K562 (cell line): Measurements from ENCODE around the gene PGLYRP4. TPM values are rescaled to one million over a fixed set of nuclear protein-coding genes. Genes with fewer than 3 reads are reported as not detected.

Experiments used
- ATAC-seq: fragments of 200-7000 bp; cut with Tn5 transposase; 3 replicates; pipeline ENCODE4 v1.9.1; 2020; ENCODE audit warnings: moderate library complexity
- BruUV-seq: library from RNA; stranded (reverse); fragments of 400-500 nt; replicated peaks from 2 replicates; lab custom pipeline; 2021; lab: Mats Ljungman, UMichigan
- CTCF ChIA-PET: fragments of 300-600 bp; formaldehyde crosslinking; extraction: SDS; loops from one replicate; lab custom pipeline; 2021; ENCODE audit warnings: low intra/inter-chr PET ratio; lab: Yijun Ruan, JAX
- POLR2A ChIA-PET: fragments of 300-600, 350-650 bp; sonication (Branson Sonifier 250); formaldehyde crosslinking; extraction: SDS; loops from one replicate; lab custom pipeline; 2021; ENCODE audit warnings: antibody characterized with exemption, inconsistent platforms; lab: Yijun Ruan, JAX
- DNase-seq, 4 experiments: peaks; one replicate each; pipeline versions ENCODE4 v3.0.0 to v3.0.0-alpha.2; 2011 to 2018; ENCODE audit warnings: low spot score in 3 of 4, mixed read lengths in 3 of 4; ENCODE audit errors: extremely low read depth in 1 of 4
- FAIRE-seq: peaks from 2 replicates; lab custom pipeline; 2011; peaks lifted over from hg19 to GRCh38; lab: Jason Lieb, UNC
- H2AFZ ChIP-seq: 2 replicates; pipeline ENCODE4 v1.6.0; 2011; ENCODE audit warnings: low read depth, low read length, control low read depth, inconsistent platforms
- H3K27ac ChIP-seq: fragments of 200-600 bp; 3 replicates; pipeline ENCODE4 v1.8.0; 2011; ENCODE audit warnings: low read depth, mild to moderate bottlenecking, control low read depth, inconsistent platforms, low read length, moderate library complexity, mixed read lengths; ENCODE audit errors: extremely low read depth
- H3K27me3 ChIP-seq, 2 experiments: fragments of 300-600 bp in 1 of 2; 2 replicates in 1 of 2; 3 replicates in 1 of 2; pipeline versions ENCODE4 v1.6.0 to v1.8.0; 2011; ENCODE audit warnings: inconsistent platforms in 2 of 2, low read length in 2 of 2, mild to moderate bottlenecking in 1 of 2, mixed read lengths in 1 of 2, moderate library complexity in 1 of 2; ENCODE audit not compliant: control insufficient read depth in 2 of 2, insufficient read depth in 2 of 2
- H3K36me3 ChIP-seq: fragments of 300-600 bp; 3 replicates; pipeline ENCODE4 v1.8.0; 2011; ENCODE audit warnings: mild to moderate bottlenecking, low read length, inconsistent platforms; ENCODE audit not compliant: control insufficient read depth, insufficient read depth
- H3K4me1 ChIP-seq, 2 experiments: fragments of 200-600 bp in 1 of 2; replicated peaks in 1 of 2; 2 replicates in 1 of 2; 3 replicates in 1 of 2; pipeline versions ENCODE4 v1.5.1 to v1.8.0; 2011; ENCODE audit warnings: inconsistent platforms in 2 of 2, low read length in 2 of 2, mild to moderate bottlenecking in 1 of 2, mixed read lengths in 1 of 2, moderate library complexity in 1 of 2; ENCODE audit not compliant: control insufficient read depth in 2 of 2, insufficient read depth in 2 of 2
- H3K4me2 ChIP-seq: 2 replicates; pipeline ENCODE4 v1.6.1; 2011; ENCODE audit warnings: low read length, control low read depth, inconsistent platforms, mixed read lengths; ENCODE audit not compliant: insufficient read depth
- H3K4me3 ChIP-seq: fragments of 200-600 bp; sonication (generic), shearing (Covaris generic); 2 replicates; pipeline ENCODE4 v1.5.1; 2016; ENCODE audit warnings: control low read depth, inconsistent platforms
- H3K79me2 ChIP-seq: fragments of 200-600 bp; 3 replicates; pipeline ENCODE4 v1.8.0; 2011; ENCODE audit warnings: low read length, inconsistent platforms; ENCODE audit not compliant: control insufficient read depth, insufficient read depth
- H3K9ac ChIP-seq, 2 experiments: 2 replicates each; pipeline versions ENCODE4 v1.6.0 to v1.6.1; 2011; ENCODE audit warnings: low read depth in 2 of 2, low read length in 2 of 2, control low read depth in 1 of 2, inconsistent platforms in 1 of 2, mild to moderate bottlenecking in 1 of 2, mixed read lengths in 1 of 2; ENCODE audit not compliant: insufficient read depth in 1 of 2
- H3K9me1 ChIP-seq: one replicate; pipeline ENCODE4 v1.6.0; 2011; ENCODE audit warnings: inconsistent platforms, mild to moderate bottlenecking, low read length, moderate library complexity; ENCODE audit not compliant: control insufficient read depth, insufficient read depth
- H3K9me3 ChIP-seq: replicated peaks from 2 replicates; pipeline ENCODE4 v1.5.1; 2011; ENCODE audit warnings: low read depth, low read length, inconsistent platforms; ENCODE audit not compliant: control insufficient read depth, insufficient read depth
- H4K20me1 ChIP-seq: replicated peaks from 2 replicates; pipeline ENCODE4 v1.6.1; 2011; ENCODE audit warnings: low read length, inconsistent platforms, mixed read lengths; ENCODE audit not compliant: control insufficient read depth, insufficient read depth
- CEBPB ChIP-seq: fragments of 450-650 bp; IDR thresholded peaks from 2 replicates; pipeline ENCODE4 v1.6.1; 2016; ENCODE audit warnings: missing genetic modification characterization, missing compliant biosample characterization
- CREM ChIP-seq: IDR thresholded peaks from 2 replicates; pipeline ENCODE4 v1.6.1; 2014; ENCODE audit warnings: antibody characterized with exemption, low read depth
- L3MBTL2 ChIP-seq: fragments of 450-650 bp; IDR thresholded peaks from 2 replicates; pipeline ENCODE4 v1.6.1; 2016; ENCODE audit warnings: mild to moderate bottlenecking, moderate library complexity
- LEF1 ChIP-seq: fragments of 450-650 bp; IDR thresholded peaks from 2 replicates; pipeline ENCODE4 v1.6.1; 2016; ENCODE audit warnings: mild to moderate bottlenecking
- SPI1 ChIP-seq: IDR thresholded peaks from 2 replicates; pipeline ENCODE4 v1.6.1; 2011; ENCODE audit warnings: low read depth, low read length, control low read depth, borderline replicate concordance
- ZBTB1 ChIP-seq: sonication (generic); formaldehyde crosslinking; IDR thresholded peaks from 2 replicates; pipeline ENCODE4 v1.8.1; 2023; ENCODE audit warnings: missing genetic modification reagents, low read depth, mild to moderate bottlenecking, borderline replicate concordance
- WGBS: fragments of 100-300 bp; shearing (Covaris generic); methylation state at CpG from one replicate; pipeline ENCODE4 v1.1.6; 2016; ENCODE audit warnings: low coverage, mixed read lengths; ENCODE audit not compliant: insufficient coverage; ENCODE audit errors: missing lambda C conversion rate; 5-methylcytosine and 5-hydroxymethylcytosine counted together
- in situ Hi-C: fragments of 300-500 bp; cut with MboI; formaldehyde crosslinking; loops from 4 replicates; pipeline ENCODE4 v1.15.0; 2018; ENCODE audit warnings: inconsistent platforms, mixed read lengths
- intact Hi-C: fragments of 100-400 bp; cut with micrococcal nuclease; formaldehyde crosslinking; loops from 2 replicates; pipeline ENCODE4 v1.14.2; 2022
- polyA plus RNA-seq, 8 experiments: library from polyadenylated mRNA; depleted of rRNA in 4 of 8; stranded (reverse) in 5 of 8; unstranded in 3 of 8; fragments of >200 nt; fragmentation: Nextera tagmentation in 2 of 8; fragmentation: Illumina TruSeq in 1 of 8; extraction: Ambion mirVana in 2 of 8; extraction: Trizol in 1 of 8; gene quantifications; 2 replicates each; pipeline versions ENCODE4 v1.2.1 to v1.2.3, GENCODE V29; 2011 to 2014; ENCODE audit warnings: inconsistent platforms in 1 of 8, missing spikeins in 1 of 8
- total RNA-seq, 7 experiments: library from RNA; depleted of rRNA in 6 of 7; stranded (reverse); fragments of >200 nt in 6 of 7; fragmentation: Illumina TruSeq in 2 of 7; extraction: Trizol in 2 of 7; gene quantifications; 2 replicates each; pipeline versions ENCODE4 v1.2.1 to v1.2.3, GENCODE V29; 2011 to 2021; ENCODE audit warnings: low replicate concordance in 1 of 7
- TF ChIP-seq, protein P1 (sequence below), 2 experiments: fragments of 450-650 bp; IDR thresholded peaks; 2 replicates each; pipeline ENCODE4 v1.6.1; 2016; ENCODE audit warnings: mild to moderate bottlenecking in 2 of 2, borderline replicate concordance in 1 of 2, low read depth in 1 of 2, moderate library complexity in 1 of 2

Gene PGLYRP4
- total and polyA plus RNA-seq, 9 of the 15 experiments (the other 6 are each of a cell fraction or from before 2014, with no cell fraction given) = 0.06 to 0.13 (median 0.11) TPM; not detected in 6

DNA sequence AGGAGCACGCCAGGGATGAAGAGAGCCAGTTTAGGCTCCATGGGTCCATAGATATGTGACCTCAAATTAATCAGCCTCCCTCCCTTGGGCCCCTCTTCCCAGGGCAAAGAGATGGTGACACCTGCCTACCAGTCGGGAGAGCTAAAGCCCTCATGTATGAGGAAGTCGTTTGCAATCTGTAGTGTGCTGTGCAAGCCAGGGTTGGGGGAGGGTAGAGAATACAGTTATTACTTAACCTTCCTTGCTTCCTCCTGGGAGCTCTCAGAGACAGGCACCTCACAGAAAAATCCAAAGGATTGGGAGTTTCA, 4.0 kb downstream of the PGLYRP4 start:
- Histone ChIP-seq H3K27ac (peak overlapping the region; percentile 68; the same call in 1 of the 3 replicates), H3K4me1 (peaks cover 30 to 39% of the 10 kb centered on the region in 2 experiments), H3K4me3 (no peak overlapping the region), H3K36me3 (no peaks in the 10 kb centered on the region), H3K4me2 (peak overlapping the region; percentile 78), H4K20me1 (peaks cover 18% of the 10 kb centered on the region), H2AFZ (no peak overlapping the region), H3K9me3 (no peaks in the 10 kb centered on the region), H3K9ac (peak overlapping the region in 1 of 2 experiments; percentile 6; a peak in 1 of 4 replicates), H3K79me2 (no peaks in the 10 kb centered on the region), H3K9me1 (no peaks in the 10 kb centered on the region), H3K27me3 (peaks cover 3 to 17% of the 10 kb centered on the region in 2 experiments; a peak in 3 of 5 replicates)
- ChIA-PET POLR2A (no interaction called here), CTCF (no interaction called here)
- intact Hi-C loops (no loop called here), in situ Hi-C loops (no loop called here)
- WGBS = 20% methylated on average over 3 of the region's 3 CpGs
- TF ChIP-seq ZBTB1 (CRISPR knock-in tag) (no peak), SPI1 (peak; percentile 58; the same call in 1 of the 2 replicates), CEBPB (tag) (peak; percentile 32; the same call in 1 of the 2 replicates), CREM (no peak), L3MBTL2 (0 out of 2 replicates have a peak, but pooled peaks have one; percentile 5), LEF1 (0 out of 2 replicates have a peak, but pooled peaks have one; percentile 12)
- TF ChIP-seq, protein P1, sequence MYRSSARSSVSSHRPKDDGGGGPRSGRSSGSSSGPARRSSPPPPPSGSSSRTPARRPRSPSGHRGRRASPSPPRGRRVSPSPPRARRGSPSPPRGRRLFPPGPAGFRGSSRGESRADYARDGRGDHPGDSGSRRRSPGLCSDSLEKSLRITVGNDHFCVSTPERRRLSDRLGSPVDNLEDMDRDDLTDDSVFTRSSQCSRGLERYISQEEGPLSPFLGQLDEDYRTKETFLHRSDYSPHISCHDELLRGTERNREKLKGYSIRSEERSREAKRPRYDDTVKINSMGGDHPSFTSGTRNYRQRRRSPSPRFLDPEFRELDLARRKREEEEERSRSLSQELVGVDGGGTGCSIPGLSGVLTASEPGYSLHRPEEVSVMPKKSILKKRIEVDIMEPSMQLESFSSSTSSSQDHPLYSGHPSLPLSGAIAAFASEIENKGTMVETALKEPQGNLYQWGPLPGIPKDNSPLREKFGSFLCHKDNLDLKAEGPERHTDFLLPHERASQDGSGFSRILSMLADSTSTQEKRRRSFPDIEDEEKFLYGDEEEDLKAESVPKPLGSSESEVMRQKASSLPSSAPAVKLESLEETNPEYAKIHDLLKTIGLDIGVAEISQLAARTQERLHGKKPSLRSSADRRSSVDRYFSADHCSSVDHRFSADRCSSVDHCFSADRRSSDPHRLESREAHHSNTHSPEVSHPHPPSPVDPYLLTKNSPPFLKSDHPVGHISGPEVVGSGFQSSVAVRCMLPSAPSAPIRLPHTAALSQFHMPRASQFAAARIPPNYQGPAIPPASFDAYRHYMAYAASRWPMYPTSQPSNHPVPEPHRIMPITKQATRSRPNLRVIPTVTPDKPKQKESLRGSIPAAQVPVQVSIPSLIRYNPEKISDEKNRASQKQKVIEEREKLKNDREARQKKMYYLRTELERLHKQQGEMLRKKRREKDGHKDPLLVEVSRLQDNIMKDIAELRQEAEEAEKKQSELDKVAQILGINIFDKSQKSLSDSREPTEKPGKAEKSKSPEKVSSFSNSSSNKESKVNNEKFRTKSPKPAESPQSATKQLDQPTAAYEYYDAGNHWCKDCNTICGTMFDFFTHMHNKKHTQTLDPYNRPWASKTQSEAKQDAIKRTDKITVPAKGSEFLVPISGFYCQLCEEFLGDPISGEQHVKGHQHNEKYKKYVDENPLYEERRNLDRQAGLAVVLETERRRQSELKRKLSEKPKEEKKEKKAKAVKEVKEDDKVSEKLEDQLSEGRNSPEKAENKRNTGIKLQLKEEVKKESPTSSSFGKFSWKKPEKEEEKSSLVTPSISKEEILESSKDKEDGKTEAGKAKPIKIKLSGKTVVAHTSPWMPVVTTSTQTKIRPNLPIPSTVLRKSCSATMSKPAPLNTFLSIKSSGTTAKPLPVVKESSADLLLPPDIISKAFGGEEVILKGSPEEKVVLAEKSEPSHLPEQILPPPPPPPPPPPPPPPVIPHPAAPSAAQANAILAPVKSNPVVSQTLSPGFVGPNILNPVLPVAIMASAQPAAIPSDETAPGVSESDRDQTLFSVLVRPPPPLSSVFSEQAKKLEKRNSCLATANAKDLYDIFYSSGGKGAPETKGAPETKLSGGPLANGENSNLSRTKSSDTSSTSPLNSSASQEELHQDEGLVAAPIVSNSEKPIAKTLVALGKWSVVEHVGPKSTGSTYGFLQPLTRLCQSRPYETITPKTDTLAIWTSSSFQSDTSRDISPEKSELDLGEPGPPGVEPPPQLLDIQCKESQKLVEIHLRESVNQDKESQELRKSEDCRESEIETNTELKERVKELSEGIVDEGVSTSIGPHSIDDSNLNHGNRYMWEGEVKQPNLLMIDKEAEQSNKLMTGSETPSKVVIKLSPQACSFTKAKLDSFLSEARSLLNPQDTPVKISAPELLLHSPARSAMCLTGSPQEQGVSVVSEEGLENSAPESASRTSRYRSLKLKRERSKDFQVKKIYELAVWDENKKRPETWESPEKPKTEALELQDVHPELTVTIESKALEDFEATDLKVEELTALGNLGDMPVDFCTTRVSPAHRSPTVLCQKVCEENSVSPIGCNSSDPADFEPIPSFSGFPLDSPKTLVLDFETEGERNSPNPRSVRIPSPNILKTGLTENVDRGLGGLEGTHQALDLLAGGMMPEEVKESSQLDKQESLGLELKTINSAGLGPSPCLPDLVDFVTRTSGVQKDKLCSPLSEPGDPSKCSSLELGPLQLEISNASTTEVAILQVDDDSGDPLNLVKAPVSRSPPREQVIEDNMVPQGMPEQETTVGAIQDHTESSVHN (IDR thresholded peaks at IDR 0.05; ENCODE audit: borderline replicate concordance in 1 of 2, low read depth in 1 of 2) = no peak
- peak; percentile 32 for ATAC-seq
- FAIRE-seq = no peak
- no TSS peak for BruUV-seq
- no peak for DNase-seq
